ENCODE data around the gene TMEM62.

DNA sequence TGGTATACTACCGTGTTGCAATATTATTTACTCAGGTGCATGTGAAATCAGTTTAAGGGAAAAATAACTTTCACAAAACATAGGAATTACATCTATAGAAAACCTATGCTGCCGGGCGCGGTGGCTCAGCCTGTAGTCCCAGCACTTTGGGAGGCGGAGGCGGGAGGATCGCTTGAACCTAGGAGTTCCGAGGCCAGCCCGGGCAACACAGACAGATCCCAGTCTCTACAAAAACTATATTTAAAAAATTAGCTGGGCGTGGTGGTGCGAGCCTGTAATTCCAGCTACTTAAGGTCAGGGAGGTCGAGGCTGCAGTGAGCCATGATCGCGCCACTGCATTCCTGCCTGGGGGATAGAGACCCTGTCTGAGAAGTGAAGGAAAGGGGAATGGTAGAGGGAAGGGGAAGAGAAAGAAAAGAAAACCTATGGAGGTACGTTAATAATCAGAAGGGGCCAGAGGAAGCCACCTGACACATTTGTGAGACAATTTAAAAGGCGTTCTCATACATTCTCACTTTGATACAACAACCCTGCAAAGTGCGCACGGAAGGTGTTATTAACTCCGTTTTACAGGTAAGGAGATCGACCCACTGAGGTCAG is 456 bp upstream of the TMEM62 start:
- no peak for TF ChIP-seq POLR2A (IDR thresholded peaks at IDR 0.05)
- TF ChIP-seq, protein P1, sequence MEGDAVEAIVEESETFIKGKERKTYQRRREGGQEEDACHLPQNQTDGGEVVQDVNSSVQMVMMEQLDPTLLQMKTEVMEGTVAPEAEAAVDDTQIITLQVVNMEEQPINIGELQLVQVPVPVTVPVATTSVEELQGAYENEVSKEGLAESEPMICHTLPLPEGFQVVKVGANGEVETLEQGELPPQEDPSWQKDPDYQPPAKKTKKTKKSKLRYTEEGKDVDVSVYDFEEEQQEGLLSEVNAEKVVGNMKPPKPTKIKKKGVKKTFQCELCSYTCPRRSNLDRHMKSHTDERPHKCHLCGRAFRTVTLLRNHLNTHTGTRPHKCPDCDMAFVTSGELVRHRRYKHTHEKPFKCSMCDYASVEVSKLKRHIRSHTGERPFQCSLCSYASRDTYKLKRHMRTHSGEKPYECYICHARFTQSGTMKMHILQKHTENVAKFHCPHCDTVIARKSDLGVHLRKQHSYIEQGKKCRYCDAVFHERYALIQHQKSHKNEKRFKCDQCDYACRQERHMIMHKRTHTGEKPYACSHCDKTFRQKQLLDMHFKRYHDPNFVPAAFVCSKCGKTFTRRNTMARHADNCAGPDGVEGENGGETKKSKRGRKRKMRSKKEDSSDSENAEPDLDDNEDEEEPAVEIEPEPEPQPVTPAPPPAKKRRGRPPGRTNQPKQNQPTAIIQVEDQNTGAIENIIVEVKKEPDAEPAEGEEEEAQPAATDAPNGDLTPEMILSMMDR (IDR thresholded peaks at IDR 0.05) = no peak
